B cell (primary cell): ENCODE measurements around the gene AQP10.

Source experiments
- EZH2 ChIP-seq: IDR thresholded peaks from 2 replicates; pipeline ENCODE4 v1.6.1; 2012; ENCODE audit warnings: borderline replicate concordance, low read depth, mild to moderate bottlenecking, moderate library complexity, low read length; ENCODE audit not compliant: insufficient read depth, poor library complexity, severe bottlenecking
- TF ChIP-seq, protein P1 (sequence below): fragments of 200-600 bp; IDR thresholded peaks from one replicate; pipeline ENCODE4 v1.8.0; 2022; ENCODE audit warnings: antibody characterized with exemption, mild to moderate bottlenecking

DNA sequence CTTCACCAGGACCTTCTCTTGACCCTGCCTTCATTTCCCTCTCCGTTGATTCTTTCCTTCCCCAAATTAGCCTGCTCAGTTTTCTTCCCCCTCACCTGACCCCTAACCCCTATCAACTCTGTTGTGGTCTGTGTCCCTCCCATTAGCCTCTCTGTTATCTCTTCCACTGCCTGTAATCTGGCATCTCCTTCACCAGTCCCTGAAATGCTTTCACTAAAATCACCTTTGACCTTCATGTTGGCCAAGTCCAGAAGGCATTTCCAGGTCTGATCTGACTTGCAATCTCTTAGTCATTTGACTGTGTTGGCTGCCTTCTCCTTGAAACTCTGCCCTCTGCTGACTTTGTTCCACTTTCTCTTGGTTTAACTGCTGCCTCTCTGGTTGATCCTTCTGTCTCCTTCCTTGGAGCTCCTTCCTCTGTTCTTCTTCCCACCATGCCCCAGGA, 32.6 kb downstream of the AQP10 start:
- TF ChIP-seq, protein P1, sequence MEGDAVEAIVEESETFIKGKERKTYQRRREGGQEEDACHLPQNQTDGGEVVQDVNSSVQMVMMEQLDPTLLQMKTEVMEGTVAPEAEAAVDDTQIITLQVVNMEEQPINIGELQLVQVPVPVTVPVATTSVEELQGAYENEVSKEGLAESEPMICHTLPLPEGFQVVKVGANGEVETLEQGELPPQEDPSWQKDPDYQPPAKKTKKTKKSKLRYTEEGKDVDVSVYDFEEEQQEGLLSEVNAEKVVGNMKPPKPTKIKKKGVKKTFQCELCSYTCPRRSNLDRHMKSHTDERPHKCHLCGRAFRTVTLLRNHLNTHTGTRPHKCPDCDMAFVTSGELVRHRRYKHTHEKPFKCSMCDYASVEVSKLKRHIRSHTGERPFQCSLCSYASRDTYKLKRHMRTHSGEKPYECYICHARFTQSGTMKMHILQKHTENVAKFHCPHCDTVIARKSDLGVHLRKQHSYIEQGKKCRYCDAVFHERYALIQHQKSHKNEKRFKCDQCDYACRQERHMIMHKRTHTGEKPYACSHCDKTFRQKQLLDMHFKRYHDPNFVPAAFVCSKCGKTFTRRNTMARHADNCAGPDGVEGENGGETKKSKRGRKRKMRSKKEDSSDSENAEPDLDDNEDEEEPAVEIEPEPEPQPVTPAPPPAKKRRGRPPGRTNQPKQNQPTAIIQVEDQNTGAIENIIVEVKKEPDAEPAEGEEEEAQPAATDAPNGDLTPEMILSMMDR: no peak
- TF ChIP-seq EZH2: no peak
